GM21825 (cell line): Measurements from ENCODE around the gene SCD.
"Not testable (repeated sequence)": the region's sequence is repeated elsewhere in the genome, so short reads cannot be mapped to it uniquely, and the experiment has no call there.

Source experiments
- ATAC-seq: cut with Tn5 transposase; IDR thresholded peaks from one replicate; pipeline ENCODE4 v1.9.1; 2021; ENCODE audit warnings: mild to moderate bottlenecking, moderate library complexity; ENCODE audit not compliant: unreplicated experiment

SCD gene

GRCh38 chr10:100359529-100360150 lies 12.6 kb downstream of the SCD start:
- no peak for ATAC-seq

- ATAC-seq: no peak
Observed at GRCh38 chr10:100360234-100360633, 13.2 kb downstream of the SCD start.

- no peak for ATAC-seq
Observed at GRCh38 chr10:100362570-100363496, 15.8 kb downstream of the SCD start.

GRCh38 chr10:100364175-100364574 lies 17.1 kb downstream of the SCD start:
- no peak for ATAC-seq

- no peak for ATAC-seq
Observed at GRCh38 chr10:100364735-100365391, 17.8 kb downstream of the SCD start.

- ATAC-seq: no peak
Observed at GRCh38 chr10:100368721-100369120, 21.7 kb downstream of the SCD start.

- ATAC-seq: no peak
Observed at GRCh38 chr10:100370714-100371481, 23.9 kb downstream of the SCD start.

GRCh38 chr10:100371482-100372027 lies 24.5 kb downstream of the SCD start:
- no peak for ATAC-seq

GRCh38 chr10:100372415-100373297 lies 25.6 kb downstream of the SCD start:
- ATAC-seq: no peak

- peak; percentile 83 for ATAC-seq
Observed at GRCh38 chr10:100373298-100374199, 26.5 kb downstream of the SCD start.

GRCh38 chr10:100374200-100374655 lies 27.2 kb downstream of the SCD start:
- no peak for ATAC-seq

- ATAC-seq: not testable (repeated sequence)
Observed at GRCh38 chr10:100374677-100375353, 27.8 kb downstream of the SCD start.

- not testable (repeated sequence) for ATAC-seq
Observed at GRCh38 chr10:100376656-100377055, 29.6 kb downstream of the SCD start.

GRCh38 chr10:100377830-100378229 lies 30.8 kb downstream of the SCD start:
- ATAC-seq: no peak

- ATAC-seq: no peak
Observed at GRCh38 chr10:100380400-100380799, 33.4 kb downstream of the SCD start.

GRCh38 chr10:100382553-100382952 lies 35.5 kb downstream of the SCD start:
- no peak for ATAC-seq

GRCh38 chr10:100383251-100383650 lies 36.2 kb downstream of the SCD start:
- ATAC-seq: no peak
